Stimulated activated naive CD8-positive, alpha-beta T cell treated with anti-CD3 and anti-CD28 coated beads, Interleukin-15, Interleukin-2, amounts not matched to agents 100 ng/mL and 50 ng/mL, for 24 hours (primary cell): ENCODE results near the gene ARMH3.

Experiments
- H3K27ac Mint-ChIP-seq: one replicate; pipeline ENCODE4 v1.8.0; 2021; ENCODE audit warnings: mild to moderate bottlenecking, mixed read lengths
- H3K27me3 Mint-ChIP-seq: one replicate; pipeline ENCODE4 v1.8.0; 2021; ENCODE audit warnings: mixed read lengths
- H3K36me3 Mint-ChIP-seq: one replicate; pipeline ENCODE4 v1.8.0; 2021; ENCODE audit warnings: low read depth, mixed read lengths
- H3K4me1 Mint-ChIP-seq: one replicate; pipeline ENCODE4 v1.8.0; 2021; ENCODE audit warnings: low read depth, mixed read lengths
- H3K4me3 Mint-ChIP-seq: one replicate; pipeline ENCODE4 v1.8.0; 2021; ENCODE audit warnings: mild to moderate bottlenecking, mixed read lengths
- H3K9me3 Mint-ChIP-seq: one replicate; pipeline ENCODE4 v1.8.0; 2021; ENCODE audit warnings: mixed read lengths

ARMH3 gene

DNA sequence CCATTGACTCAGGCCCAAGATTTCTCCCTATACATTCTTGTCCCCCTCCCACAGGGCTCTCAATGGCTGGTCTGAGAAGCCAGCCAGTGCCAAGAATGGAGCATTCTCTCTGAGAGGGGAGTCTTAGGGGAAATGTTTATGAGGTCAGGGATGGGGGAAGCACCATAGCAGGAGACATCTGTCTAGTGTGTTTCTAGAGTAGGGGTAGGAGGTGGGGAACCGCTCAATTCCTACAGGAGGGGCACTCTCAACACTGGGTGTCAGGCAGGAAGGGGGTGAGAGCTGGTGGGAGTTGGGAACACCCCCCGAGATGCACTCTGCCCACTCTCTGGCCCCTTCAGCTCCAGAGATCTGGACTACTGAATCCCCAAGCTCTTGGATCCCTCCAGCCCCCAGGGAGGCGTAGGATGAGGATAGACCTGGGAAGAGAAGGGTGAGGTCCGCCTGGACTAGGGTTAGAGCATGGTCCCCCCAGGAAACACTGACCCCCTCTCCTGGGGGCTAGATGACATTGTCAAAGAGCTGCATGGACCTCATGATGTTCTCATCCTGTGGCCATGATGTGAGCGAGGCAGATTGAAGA is 229.0 kb downstream of the ARMH3 start:
- no peak overlapping the region for H3K27ac Mint-ChIP-seq
- no peaks in the 10 kb centered on the region for H3K9me3 Mint-ChIP-seq
- peaks cover 28% of the 10 kb centered on the region for H3K4me1 Mint-ChIP-seq
- H3K36me3 Mint-ChIP-seq: peaks cover 5% of the 10 kb centered on the region
- H3K27me3 Mint-ChIP-seq: no peaks in the 10 kb centered on the region
- H3K4me3 Mint-ChIP-seq: no peak overlapping the region

DNA sequence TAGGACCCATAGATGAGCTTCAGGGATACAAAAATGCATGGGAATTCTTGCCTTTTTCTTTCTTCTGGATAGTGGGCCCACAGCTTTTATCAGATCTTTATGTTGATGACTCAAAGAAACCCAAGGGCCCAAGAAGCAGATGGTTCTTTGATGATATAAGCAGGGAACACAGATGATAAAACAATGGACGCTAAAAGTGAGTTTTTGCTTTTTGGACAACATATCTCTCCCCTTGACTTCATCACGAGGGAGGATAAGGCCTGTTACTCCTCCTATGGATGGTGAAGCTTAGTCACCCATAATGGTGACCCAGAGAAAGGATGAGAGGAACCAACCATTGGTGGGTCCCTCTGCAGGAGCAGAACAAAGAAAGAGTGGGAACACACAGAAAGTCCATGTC is 231.2 kb downstream of the ARMH3 start:
- no peaks in the 10 kb centered on the region for H3K27me3 Mint-ChIP-seq
- no peak overlapping the region for H3K4me3 Mint-ChIP-seq
- H3K36me3 Mint-ChIP-seq: peaks cover 8% of the 10 kb centered on the region
- H3K9me3 Mint-ChIP-seq: no peaks in the 10 kb centered on the region
- H3K4me1 Mint-ChIP-seq: peaks cover 20% of the 10 kb centered on the region
- H3K27ac Mint-ChIP-seq: no peak overlapping the region

DNA sequence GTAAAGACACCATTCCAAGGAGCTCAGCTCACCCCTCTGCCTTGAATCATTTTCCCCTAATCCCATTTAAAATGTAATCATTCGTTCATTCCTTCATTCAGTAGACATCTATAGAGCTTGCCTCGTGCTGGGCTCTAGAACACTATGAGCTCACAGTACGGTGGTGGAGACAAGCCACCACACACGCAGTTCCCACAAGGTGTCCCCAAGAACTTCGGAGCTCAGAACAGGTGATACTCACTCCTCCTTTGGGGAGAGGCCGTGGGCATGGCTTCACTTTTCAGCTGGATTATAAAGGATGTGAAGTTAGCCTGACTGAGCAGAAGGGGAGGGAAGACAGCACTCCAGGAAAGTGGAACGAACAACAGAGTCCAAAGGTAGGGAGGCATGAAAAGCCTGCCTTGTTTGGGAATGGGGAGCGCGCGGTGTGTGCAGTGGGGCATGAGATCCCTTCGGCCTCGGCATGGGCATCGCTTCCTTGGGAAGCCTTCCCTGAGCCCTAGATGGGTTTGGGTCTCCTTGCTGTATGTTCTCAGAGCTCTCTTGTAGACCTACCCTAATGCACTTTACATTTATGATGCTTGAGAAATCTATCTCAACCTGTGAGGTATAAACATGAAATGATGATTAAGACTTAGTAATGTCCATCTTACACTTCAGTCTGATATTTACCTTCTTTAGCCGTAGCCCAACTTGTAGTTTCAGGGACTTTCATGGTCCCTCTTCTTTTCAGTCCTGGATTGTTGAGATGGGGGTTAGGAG is 236.9 kb downstream of the ARMH3 start:
- H3K27me3 Mint-ChIP-seq: no peaks in the 10 kb centered on the region
- peak overlapping the region; percentile 90 for H3K4me3 Mint-ChIP-seq
- peaks cover 41% of the 10 kb centered on the region for H3K4me1 Mint-ChIP-seq
- H3K27ac Mint-ChIP-seq: peak overlapping the region; percentile 98
- H3K9me3 Mint-ChIP-seq: no peaks in the 10 kb centered on the region
- peaks cover 22% of the 10 kb centered on the region for H3K36me3 Mint-ChIP-seq

DNA sequence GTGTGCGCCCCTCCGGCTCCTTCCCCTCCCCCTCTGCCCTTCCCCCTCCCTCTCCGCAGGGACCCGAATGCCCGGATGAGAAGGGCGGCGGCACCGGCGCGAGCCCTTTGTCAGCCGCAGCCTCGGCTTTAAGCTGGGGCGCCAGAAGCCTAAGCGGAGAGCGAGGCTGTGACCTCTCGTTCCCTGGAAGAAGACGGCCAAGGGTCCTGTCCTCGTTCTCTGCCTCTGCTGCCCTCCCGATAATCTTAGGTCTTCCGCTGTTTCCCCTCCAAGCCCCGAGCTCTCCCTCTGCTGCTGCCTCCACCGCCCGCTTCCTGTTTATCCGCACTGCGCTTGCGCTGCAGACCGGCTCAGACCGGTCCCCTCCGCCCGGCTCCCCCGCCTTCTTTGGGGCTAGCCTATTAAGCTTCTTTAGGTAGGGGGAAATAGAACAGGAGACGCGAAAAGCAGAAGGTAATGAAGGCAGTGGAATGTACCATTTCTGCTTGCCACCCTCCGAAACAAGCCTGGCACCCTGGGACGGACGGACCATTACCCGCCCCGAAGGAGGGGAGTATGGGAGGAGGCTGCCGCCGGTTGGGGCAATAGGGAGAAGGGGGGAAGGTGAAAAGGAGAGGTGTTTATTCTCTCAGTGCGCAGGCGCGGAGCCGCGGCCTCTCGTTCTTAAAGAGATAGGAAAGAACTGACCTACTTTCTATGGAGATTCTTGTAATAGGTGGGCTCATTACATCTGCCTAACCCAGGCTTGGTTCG is 237.7 kb downstream of the ARMH3 start, which contains the start of gene OGA:
Gene OGA, minus strand, starts transcription at position 326 of the 753 bp plus-strand sequence. CDS start 422 bp downstream, outside the sequence.
- peaks cover 27% of the 10 kb centered on the region for H3K36me3 Mint-ChIP-seq

DNA sequence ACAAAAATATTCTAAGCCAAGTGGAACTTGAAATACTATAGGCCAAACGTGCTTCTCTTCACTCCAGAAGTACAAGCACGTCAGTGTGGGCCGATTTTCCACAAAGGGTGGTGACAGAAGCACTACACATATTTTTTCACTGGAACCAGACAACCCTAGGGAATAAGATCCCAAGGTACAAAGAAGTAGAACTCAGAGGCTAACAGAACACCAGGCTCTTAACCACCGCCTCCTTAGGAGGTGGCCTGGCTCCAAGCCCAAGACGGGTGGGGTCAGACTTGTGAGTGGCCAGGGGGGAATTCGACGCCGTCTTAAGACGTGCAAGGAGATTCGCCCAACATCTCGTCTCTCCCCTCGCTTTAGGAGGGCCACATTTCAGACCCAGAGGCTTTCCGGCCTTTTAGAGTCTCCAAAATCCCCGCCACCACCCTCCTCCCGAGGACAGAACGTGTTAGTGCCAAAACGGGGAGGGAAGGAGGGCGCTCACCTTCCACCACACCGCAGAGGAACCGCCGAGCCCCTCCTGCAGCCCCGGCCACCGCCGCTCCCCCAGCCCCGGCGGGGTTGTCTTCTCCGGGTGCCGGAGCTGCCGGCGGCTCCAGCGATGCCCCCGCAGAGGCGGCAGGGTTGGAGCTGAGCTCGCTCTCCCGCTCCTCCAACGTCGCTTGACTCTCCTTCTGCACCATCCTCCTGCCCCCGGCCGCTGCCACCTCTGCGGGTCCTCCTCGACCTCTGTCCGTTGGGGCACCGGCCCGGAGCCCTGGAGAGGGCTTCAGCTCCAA is 238.4 kb downstream of the ARMH3 start:
- Mint-ChIP-seq H3K27me3 (no peaks in the 10 kb centered on the region), H3K4me3 (peak overlapping the region; percentile 90), H3K9me3 (no peaks in the 10 kb centered on the region), H3K27ac (peak overlapping the region; percentile 98), H3K4me1 (peaks cover 56% of the 10 kb centered on the region), H3K36me3 (peaks cover 35% of the 10 kb centered on the region)

More for the DNA sequence above, 237.7 kb downstream of the ARMH3 start, which contains the start of gene OGA:
- peaks cover 48% of the 10 kb centered on the region for H3K4me1 Mint-ChIP-seq
- no peaks in the 10 kb centered on the region for H3K27me3 Mint-ChIP-seq
- no peaks in the 10 kb centered on the region for H3K9me3 Mint-ChIP-seq
- peak within 1 kb of the TSS; percentile 98 for H3K27ac Mint-ChIP-seq
- peak within 1 kb of the TSS; percentile 90 for H3K4me3 Mint-ChIP-seq

DNA sequence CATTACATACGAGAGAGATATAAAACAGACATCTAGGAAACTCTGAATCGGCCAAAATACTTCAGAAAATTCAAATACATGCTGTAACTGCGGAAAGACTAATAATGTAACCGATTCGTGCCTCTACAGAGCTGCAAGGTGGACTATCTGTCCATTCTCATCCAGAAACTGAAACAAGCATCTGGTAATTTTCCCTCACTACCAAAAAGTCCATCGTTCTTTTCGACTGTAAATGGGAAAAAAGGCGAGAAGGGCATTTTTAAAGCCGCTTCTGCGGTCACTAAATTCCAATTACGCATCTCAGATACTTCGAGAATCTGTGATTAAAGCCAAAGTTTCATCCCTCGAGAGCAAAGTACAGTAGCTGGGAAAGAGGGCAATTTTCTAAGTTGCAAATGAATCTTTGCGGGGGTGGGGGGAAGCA is 239.0 kb downstream of the ARMH3 start:
- H3K27ac Mint-ChIP-seq: peak overlapping the region; percentile 98
- H3K9me3 Mint-ChIP-seq: no peaks in the 10 kb centered on the region
- H3K4me1 Mint-ChIP-seq: peaks cover 58% of the 10 kb centered on the region
- H3K4me3 Mint-ChIP-seq: peak overlapping the region; percentile 90
- no peaks in the 10 kb centered on the region for H3K27me3 Mint-ChIP-seq
- peaks cover 39% of the 10 kb centered on the region for H3K36me3 Mint-ChIP-seq

DNA sequence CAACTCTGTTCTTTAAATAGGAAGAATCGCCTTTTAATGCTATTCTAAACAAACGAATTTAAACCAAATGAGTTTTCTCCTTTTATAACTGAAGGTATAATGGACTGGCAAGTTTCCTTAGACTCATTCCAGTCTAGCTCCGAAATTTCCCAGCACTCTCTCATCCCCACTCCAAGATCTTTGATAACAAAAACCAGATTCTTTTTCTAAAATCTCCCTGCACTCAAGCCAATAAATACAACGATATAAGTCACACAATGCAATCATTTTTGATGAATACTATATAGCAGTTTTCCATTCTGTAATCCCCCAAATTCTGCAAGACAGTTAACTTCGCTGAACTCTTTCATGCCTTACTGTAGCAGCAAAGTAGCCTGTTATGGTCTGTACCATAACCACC is 239.6 kb downstream of the ARMH3 start:
- Mint-ChIP-seq H3K9me3 (no peaks in the 10 kb centered on the region), H3K4me3 (peak overlapping the region; percentile 90), H3K27me3 (no peaks in the 10 kb centered on the region), H3K4me1 (peaks cover 59% of the 10 kb centered on the region), H3K36me3 (peaks cover 44% of the 10 kb centered on the region), H3K27ac (peak overlapping the region; percentile 98)

DNA sequence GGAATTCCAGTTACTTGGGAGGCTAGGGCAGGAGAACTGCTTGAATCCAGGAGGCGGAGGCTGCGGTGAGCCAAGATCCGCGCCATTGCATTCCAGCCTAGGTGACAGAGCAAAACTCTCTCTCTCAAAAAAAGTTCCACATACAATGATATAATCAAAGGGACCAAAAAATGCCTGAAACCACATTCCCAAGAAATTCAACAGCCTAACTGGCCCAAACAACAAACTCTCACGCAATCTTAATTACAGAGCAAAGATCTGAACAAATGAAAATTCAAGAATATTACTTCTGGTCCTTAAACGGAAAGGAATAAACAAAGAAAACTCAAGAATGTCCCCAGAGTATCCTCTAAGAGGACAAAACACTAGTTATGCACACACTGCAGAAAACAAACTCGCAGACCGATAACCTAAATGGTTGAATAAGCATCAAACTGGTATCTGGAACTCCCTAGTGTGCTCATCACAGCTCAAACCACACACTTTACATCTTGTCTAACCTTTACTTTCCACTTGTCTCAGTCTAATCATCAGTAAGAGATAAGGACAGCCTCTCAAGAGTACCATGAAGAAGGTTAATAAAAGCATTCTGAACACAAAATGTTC is 241.4 kb downstream of the ARMH3 start:
- no peaks in the 10 kb centered on the region for H3K27me3 Mint-ChIP-seq
- peaks cover 61% of the 10 kb centered on the region for H3K4me1 Mint-ChIP-seq
- H3K27ac Mint-ChIP-seq: peak overlapping the region; percentile 98
- H3K4me3 Mint-ChIP-seq: peak overlapping the region; percentile 90
- no peaks in the 10 kb centered on the region for H3K9me3 Mint-ChIP-seq
- H3K36me3 Mint-ChIP-seq: peaks cover 53% of the 10 kb centered on the region

DNA sequence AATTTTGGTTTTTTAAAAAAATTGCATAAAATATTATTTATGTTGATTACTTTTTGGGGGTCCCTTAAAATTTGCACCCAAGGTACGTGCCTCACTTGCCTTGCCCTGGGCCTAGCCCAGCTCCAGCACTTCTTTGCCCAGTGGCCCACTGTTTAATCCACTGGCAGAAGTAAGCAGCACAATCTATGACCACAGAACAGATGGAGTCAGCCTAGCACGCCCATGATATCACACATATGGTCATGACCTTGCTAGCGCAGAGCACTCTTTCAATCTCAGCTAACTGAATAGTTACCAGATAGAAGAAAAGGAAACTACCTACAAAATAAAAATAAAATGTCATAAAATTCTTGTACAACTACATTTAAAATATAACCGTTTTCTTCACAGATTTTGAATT is 243.4 kb downstream of the ARMH3 start:
- Mint-ChIP-seq H3K36me3 (peaks cover 65% of the 10 kb centered on the region), H3K4me1 (peaks cover 58% of the 10 kb centered on the region), H3K9me3 (no peaks in the 10 kb centered on the region), H3K4me3 (no peak overlapping the region), H3K27me3 (no peaks in the 10 kb centered on the region), H3K27ac (peak overlapping the region; percentile 4)

DNA sequence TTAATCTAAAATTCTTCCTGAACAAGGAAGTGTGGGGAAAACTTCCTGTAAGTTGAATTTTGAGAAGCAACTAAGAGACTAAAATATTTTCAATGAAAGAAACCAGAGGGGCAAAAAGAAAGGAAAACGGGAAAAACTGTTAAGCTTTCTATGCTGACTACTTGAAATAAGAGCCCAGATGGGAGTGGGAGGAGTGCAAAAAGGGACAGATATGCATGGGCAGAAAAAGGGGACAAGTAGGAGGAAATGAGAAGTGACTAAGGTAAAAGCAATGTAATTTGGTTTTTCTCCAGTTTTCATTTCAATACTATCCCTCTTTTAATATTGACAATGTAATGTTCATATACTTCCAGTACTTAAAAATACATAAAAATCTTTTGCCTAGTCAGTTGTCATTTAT is 248.8 kb downstream of the ARMH3 start:
- H3K36me3 Mint-ChIP-seq: peaks cover 53% of the 10 kb centered on the region
- H3K27me3 Mint-ChIP-seq: no peaks in the 10 kb centered on the region
- peak overlapping the region; percentile 51 for H3K27ac Mint-ChIP-seq

DNA sequence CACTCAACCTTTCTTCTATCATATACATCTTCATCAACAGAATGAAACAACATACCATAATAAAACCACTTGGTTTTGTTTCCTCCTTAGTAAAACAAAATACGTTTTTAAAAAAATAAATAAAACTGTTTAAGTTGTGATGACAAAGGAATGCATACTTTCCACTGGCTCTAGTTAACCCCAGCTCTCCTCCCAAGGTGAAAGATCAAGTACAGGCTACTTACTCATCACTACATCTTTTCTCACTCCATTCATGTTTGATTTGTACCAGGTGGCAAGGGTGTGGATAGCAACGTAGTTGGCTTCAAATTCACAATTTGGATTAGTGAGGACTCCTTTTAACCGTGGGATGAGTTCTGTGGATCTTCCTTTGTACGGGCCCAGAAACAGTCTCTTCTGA is 252.5 kb downstream of the ARMH3 start:
- peaks cover 55% of the 10 kb centered on the region for H3K36me3 Mint-ChIP-seq
- no peaks in the 10 kb centered on the region for H3K27me3 Mint-ChIP-seq
- no peak overlapping the region for H3K4me3 Mint-ChIP-seq
- H3K4me1 Mint-ChIP-seq: peaks cover 31% of the 10 kb centered on the region
- no peaks in the 10 kb centered on the region for H3K9me3 Mint-ChIP-seq
- H3K27ac Mint-ChIP-seq: no peak overlapping the region

More for the DNA sequence above, 248.8 kb downstream of the ARMH3 start:
- no peak overlapping the region for H3K4me3 Mint-ChIP-seq
- H3K4me1 Mint-ChIP-seq: peaks cover 38% of the 10 kb centered on the region
- no peaks in the 10 kb centered on the region for H3K9me3 Mint-ChIP-seq

DNA sequence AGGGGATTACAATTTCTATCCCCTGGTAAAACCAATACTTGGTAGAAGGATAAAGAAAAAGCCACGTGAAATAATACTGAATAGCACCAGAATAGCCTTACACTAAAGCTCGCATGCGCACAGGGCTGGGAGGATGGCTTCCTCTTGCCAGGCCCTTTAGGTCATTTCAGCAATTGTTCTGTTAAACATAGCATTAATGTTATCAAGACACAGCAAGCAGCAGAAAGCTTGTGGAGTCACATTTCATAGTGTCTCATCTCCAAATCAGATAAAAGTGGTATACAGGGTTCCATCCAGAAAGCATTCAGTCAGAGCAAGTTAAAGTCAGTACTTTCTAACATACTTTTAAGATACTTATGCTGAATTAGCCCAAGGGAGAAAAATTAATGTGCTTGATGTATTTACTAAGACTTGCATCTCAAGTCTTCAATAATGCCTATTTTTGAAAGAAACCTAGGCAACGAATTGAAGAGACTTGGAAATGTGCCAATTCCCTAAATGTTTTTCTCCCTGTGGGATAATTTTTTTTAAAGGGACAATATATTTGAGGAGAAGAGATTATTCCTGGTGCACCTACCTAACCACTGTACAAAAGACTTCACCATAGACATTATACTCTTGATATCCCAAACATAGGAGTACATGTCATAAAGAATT is 258.4 kb downstream of the ARMH3 start:
- Mint-ChIP-seq H3K4me1 (peaks cover 23% of the 10 kb centered on the region), H3K27ac (no peak overlapping the region), H3K36me3 (peaks cover 83% of the 10 kb centered on the region)

More for the DNA sequence above, 258.4 kb downstream of the ARMH3 start:
- no peaks in the 10 kb centered on the region for H3K9me3 Mint-ChIP-seq
- H3K4me3 Mint-ChIP-seq: no peak overlapping the region
- no peaks in the 10 kb centered on the region for H3K27me3 Mint-ChIP-seq
